OCI-LY1 (cell line): ENCODE measurements around the gene PLAAT2.

Source experiments
- H2AFZ ChIP-seq: fragments of 200-600 bp; sonication (generic), shearing (Covaris generic); 2 replicates; pipeline ENCODE4 v1.6.0; 2014; ENCODE audit warnings: antibody characterized with exemption, mild to moderate bottlenecking, low read length
- H3F3A ChIP-seq: fragments of 200-600 bp; sonication (generic), shearing (Covaris generic); 2 replicates; pipeline ENCODE4 v1.6.0; 2014; ENCODE audit warnings: mild to moderate bottlenecking, antibody characterized with exemption, low read length, moderate library complexity; ENCODE audit not compliant: insufficient read depth
- H3K27ac ChIP-seq: fragments of 200-600 bp; sonication (generic); 2 replicates; pipeline ENCODE4 v1.5.1; 2014; ENCODE audit warnings: low read length, mixed run types, mild to moderate bottlenecking, low read depth; ENCODE audit not compliant: poor library complexity, severe bottlenecking
- H3K27me3 ChIP-seq: fragments of 200-600 bp; sonication (generic); 2 replicates; pipeline ENCODE4 v1.6.0; 2014; ENCODE audit warnings: antibody characterized with exemption, mild to moderate bottlenecking, low read length, moderate library complexity; ENCODE audit not compliant: insufficient read depth
- H3K36me3 ChIP-seq: fragments of 200-600 bp; sonication (generic); 2 replicates; pipeline ENCODE4 v1.6.1; 2014; ENCODE audit warnings: mild to moderate bottlenecking, antibody characterized with exemption, low read length, moderate library complexity, mixed read lengths; ENCODE audit not compliant: insufficient read depth
- H3K4me1 ChIP-seq: fragments of 200-600 bp; sonication (generic); 2 replicates; pipeline ENCODE4 v1.5.1; 2014; ENCODE audit warnings: mild to moderate bottlenecking, low read length, moderate library complexity; ENCODE audit not compliant: insufficient read depth, severe bottlenecking
- H3K4me2 ChIP-seq: fragments of 200-600 bp; sonication (generic), shearing (Covaris generic); 2 replicates; pipeline ENCODE4 v1.6.1; 2014; ENCODE audit warnings: low read length
- H3K4me3 ChIP-seq: fragments of 200-600 bp; sonication (generic); 2 replicates; pipeline ENCODE4 v1.5.1; 2014; ENCODE audit warnings: low read length, low read depth, mild to moderate bottlenecking, mixed read lengths; ENCODE audit not compliant: poor library complexity, severe bottlenecking
- H3K79me2 ChIP-seq: fragments of 200-600 bp; shearing (Covaris generic); 2 replicates; pipeline ENCODE4 v1.6.1; 2016; ENCODE audit warnings: mixed run types, low read length, mixed read lengths; ENCODE audit not compliant: insufficient read depth
- H3K9ac ChIP-seq: fragments of 200-600 bp; sonication (generic), shearing (Covaris generic); 2 replicates; pipeline ENCODE4 v1.6.1; 2014; ENCODE audit warnings: mild to moderate bottlenecking, low read length, mixed read lengths
- H3K9me2 ChIP-seq: fragments of 200-600 bp; sonication (generic), shearing (Covaris generic); 2 replicates; pipeline ENCODE4 v1.6.1; 2014; ENCODE audit warnings: low read depth, mild to moderate bottlenecking, low read length, mixed read lengths
- H3K9me3 ChIP-seq: fragments of 200-600 bp; shearing (Covaris generic); 2 replicates; pipeline ENCODE4 v1.6.1; 2014; ENCODE audit warnings: low read length, mixed read lengths
- H4K20me1 ChIP-seq: fragments of 200-600 bp; sonication (generic), shearing (Covaris generic); 2 replicates; pipeline ENCODE4 v1.6.0; 2016; ENCODE audit warnings: mild to moderate bottlenecking, low read length; ENCODE audit not compliant: insufficient read depth
- CTCF ChIP-seq: fragments of 200-600 bp; sonication (generic), shearing (Covaris generic); IDR thresholded peaks from 2 replicates; pipeline ENCODE4 v1.5.1; 2017; ENCODE audit warnings: mild to moderate bottlenecking, antibody characterized with exemption, low read length, moderate library complexity, mixed read lengths
- EZH2 ChIP-seq: fragments of 200-600 bp; sonication (generic), shearing (Covaris generic); IDR thresholded peaks from 2 replicates; pipeline ENCODE4 v1.8.0; 2017; ENCODE audit warnings: borderline replicate concordance, mixed run types, mild to moderate bottlenecking, antibody characterized with exemption, low read length, moderate library complexity, mixed read lengths

Gene PLAAT2

GRCh38 chr11:63504054-63504453, 59.1 kb downstream of the PLAAT2 start:
- Histone ChIP-seq H4K20me1 (no peaks in the 10 kb centered on the region), H3K4me3 (no peak overlapping the region), H3K27ac (no peak overlapping the region), H3K4me2 (no peak overlapping the region), H3K9me3 (peaks cover 6% of the 10 kb centered on the region; the same call in 1 of the 2 replicates), H3K27me3 (0 out of 2 replicates have a peak, but pooled peaks cover 3% of the 10 kb centered on the region), H3F3A (no peaks in the 10 kb centered on the region), H3K9ac (no peak overlapping the region), H3K4me1 (no peaks in the 10 kb centered on the region), H3K9me2 (no peaks in the 10 kb centered on the region), H3K36me3 (no peaks in the 10 kb centered on the region; the same call in 1 of the 2 replicates), H3K79me2 (no peaks in the 10 kb centered on the region), H2AFZ (no peak overlapping the region)
- TF ChIP-seq EZH2 (no peak), CTCF (no peak)

- H3K27ac ChIP-seq: no peak overlapping the region
- no peaks in the 10 kb centered on the region; the same call in 1 of the 2 replicates for H3K36me3 ChIP-seq
- H3K4me3 ChIP-seq: no peak overlapping the region
- no peak overlapping the region for H3K4me2 ChIP-seq
- H4K20me1 ChIP-seq: no peaks in the 10 kb centered on the region
- H3K4me1 ChIP-seq: no peaks in the 10 kb centered on the region
- H3F3A ChIP-seq: no peaks in the 10 kb centered on the region
- TF ChIP-seq CTCF: no peak
- no peak for TF ChIP-seq EZH2
- H2AFZ ChIP-seq: no peak overlapping the region
- no peaks in the 10 kb centered on the region for H3K79me2 ChIP-seq
- H3K9me2 ChIP-seq: no peaks in the 10 kb centered on the region
- H3K9ac ChIP-seq: no peak overlapping the region
- H3K27me3 ChIP-seq: 0 out of 2 replicates have a peak, but pooled peaks cover 3% of the 10 kb centered on the region
- H3K9me3 ChIP-seq: peaks cover 6% of the 10 kb centered on the region; the same call in 1 of the 2 replicates
These were observed 59.7 kb downstream of the PLAAT2 start for GRCh38 chr11:63503492-63503891.
